ENCODE measurements around the gene MAST4.

The MAST4 gene

DNA sequence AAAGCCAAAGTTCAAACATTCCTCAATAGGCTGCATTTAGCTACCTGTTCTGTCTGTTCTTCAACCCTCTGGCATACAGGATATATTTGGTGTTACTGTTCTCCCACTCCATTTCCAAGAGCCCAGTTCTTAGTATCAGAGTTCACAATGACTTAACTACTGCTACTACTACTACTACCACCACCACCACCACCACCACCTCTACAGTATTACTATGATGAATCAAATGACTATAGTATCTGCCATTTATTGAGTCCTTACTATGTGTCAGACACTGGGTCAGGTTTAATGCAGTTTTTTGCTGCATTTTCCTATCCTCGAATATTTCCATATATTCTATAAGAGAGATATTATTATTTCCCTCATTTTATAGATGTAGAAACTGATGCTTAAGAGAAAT lies 601.3 kb downstream of the MAST4 start:
- H3K4me3 ChIP-seq (ENCODE audit: low read depth, low read length) = no peak overlapping the region
- no peaks in the 10 kb centered on the region for H3K79me2 ChIP-seq
- H3K27ac ChIP-seq = no peak overlapping the region
- H3K27me3 ChIP-seq (ENCODE audit: control insufficient read depth, insufficient read depth, low read length) = no peaks in the 10 kb centered on the region
- peaks cover 5% of the 10 kb centered on the region for H3K4me1 ChIP-seq
- H3K4me2 ChIP-seq (ENCODE audit: low read length) = no peak overlapping the region
- H3K36me3 ChIP-seq (ENCODE audit: control insufficient read depth, insufficient read depth, low read length) = no peaks in the 10 kb centered on the region
- no peak overlapping the region for H2AFZ ChIP-seq
- no peak overlapping the region for H3K9ac ChIP-seq
- no peak for TF ChIP-seq CTCF (IDR thresholded peaks at IDR 0.05)
- no peaks in the 10 kb centered on the region for H3K9me3 ChIP-seq (ENCODE audit: control insufficient read depth, low read length)

DNA sequence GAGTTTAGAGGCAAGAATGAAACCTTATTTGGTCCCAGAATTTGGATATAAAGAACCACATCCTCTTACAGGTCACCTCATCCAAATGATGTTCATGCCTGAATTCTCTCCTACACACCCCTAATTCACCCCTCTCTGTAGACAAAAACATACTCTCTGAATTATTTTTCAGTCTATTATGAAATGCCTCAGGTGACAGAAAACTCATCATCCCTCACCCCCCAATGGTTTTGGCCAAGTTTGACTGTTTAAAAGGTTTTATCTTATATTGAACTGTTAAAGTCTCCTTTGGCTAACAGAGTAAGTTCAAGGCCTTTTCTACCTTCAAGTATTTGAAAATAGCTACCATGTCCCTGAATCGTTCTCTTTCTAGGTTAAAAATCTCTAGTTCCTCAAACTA lies 602.7 kb downstream of the MAST4 start:
- Histone ChIP-seq H3K27me3 (ENCODE audit: control insufficient read depth, insufficient read depth, low read length) (no peaks in the 10 kb centered on the region), H3K4me3 (ENCODE audit: low read depth, low read length) (no peak overlapping the region), H3K4me1 (no peaks in the 10 kb centered on the region), H3K4me2 (ENCODE audit: low read length) (no peak overlapping the region), H3K36me3 (ENCODE audit: control insufficient read depth, insufficient read depth, low read length) (no peaks in the 10 kb centered on the region), H2AFZ (no peak overlapping the region), H3K9me3 (ENCODE audit: control insufficient read depth, low read length) (no peaks in the 10 kb centered on the region), H3K9ac (no peak overlapping the region), H3K79me2 (no peaks in the 10 kb centered on the region), H3K27ac (no peak overlapping the region)
- TF ChIP-seq CTCF (IDR thresholded peaks at IDR 0.05) = no peak

- H2AFZ ChIP-seq = no peak overlapping the region
These were observed 603.7 kb downstream of the MAST4 start for GRCh38 chr5:67199859-67200258.

DNA sequence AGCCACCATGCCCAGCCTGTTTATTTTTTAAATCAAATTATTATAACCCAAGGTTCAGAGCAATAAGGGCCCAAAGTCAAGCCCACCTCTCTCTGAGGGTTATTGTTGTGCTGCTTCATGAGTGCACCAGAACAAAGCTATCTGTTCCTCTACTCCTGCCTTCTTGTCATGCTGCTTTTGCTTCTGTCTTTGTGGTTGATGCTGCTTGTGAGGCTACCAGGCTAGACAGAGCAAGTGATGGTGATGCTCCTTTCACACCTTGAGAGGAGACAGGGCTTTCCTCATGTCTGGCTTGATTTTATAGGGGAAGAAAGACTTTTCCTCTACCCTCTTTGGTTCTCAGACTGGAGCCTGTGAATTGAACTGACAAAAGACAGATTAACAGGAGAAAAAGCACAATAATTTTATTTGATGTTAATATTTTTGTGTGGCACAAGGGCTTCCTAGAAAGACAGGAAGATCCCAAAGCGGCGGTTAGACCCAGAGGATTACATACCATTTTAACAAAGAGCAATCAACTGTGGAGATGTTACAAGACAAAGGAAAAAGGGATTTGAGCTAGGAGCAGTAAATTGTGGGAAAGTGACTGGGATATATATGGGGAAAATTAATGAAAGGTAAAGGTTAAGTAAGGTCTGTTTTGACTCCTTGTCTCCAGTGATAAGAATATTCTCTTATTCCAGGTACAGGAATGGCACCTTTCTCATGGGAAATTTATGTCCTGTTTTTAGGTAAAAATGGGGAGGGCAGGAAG lies 604.8 kb downstream of the MAST4 start:
- no peak for TF ChIP-seq CTCF (IDR thresholded peaks at IDR 0.05)
- H3K79me2 ChIP-seq = no peaks in the 10 kb centered on the region
- no peak overlapping the region for H3K4me3 ChIP-seq (ENCODE audit: low read depth, low read length)
- H3K36me3 ChIP-seq (ENCODE audit: control insufficient read depth, insufficient read depth, low read length) = no peaks in the 10 kb centered on the region
- no peak overlapping the region for H3K27ac ChIP-seq
- no peak overlapping the region for H3K4me2 ChIP-seq (ENCODE audit: low read length)
- H3K4me1 ChIP-seq = no peaks in the 10 kb centered on the region
- H3K9ac ChIP-seq = no peak overlapping the region
- H3K27me3 ChIP-seq (ENCODE audit: control insufficient read depth, insufficient read depth, low read length) = no peaks in the 10 kb centered on the region
- no peak overlapping the region for H2AFZ ChIP-seq
- no peaks in the 10 kb centered on the region for H3K9me3 ChIP-seq (ENCODE audit: control insufficient read depth, low read length)

More at GRCh38 chr5:67199859-67200258, 603.7 kb downstream of the MAST4 start:
- H3K4me3 ChIP-seq (ENCODE audit: low read depth, low read length) = no peak overlapping the region
- H3K36me3 ChIP-seq (ENCODE audit: control insufficient read depth, insufficient read depth, low read length) = no peaks in the 10 kb centered on the region
- H3K4me2 ChIP-seq (ENCODE audit: low read length) = no peak overlapping the region
- H3K9me3 ChIP-seq (ENCODE audit: control insufficient read depth, low read length) = no peaks in the 10 kb centered on the region
- H3K79me2 ChIP-seq = no peaks in the 10 kb centered on the region
- no peaks in the 10 kb centered on the region for H3K27me3 ChIP-seq (ENCODE audit: control insufficient read depth, insufficient read depth, low read length)
- H3K27ac ChIP-seq = no peak overlapping the region
- TF ChIP-seq CTCF (IDR thresholded peaks at IDR 0.05) = no peak
- H3K9ac ChIP-seq = no peak overlapping the region
- H3K4me1 ChIP-seq = no peaks in the 10 kb centered on the region
